ENCODE data around the gene TNFSF15.

The TNFSF15 gene

DNA sequence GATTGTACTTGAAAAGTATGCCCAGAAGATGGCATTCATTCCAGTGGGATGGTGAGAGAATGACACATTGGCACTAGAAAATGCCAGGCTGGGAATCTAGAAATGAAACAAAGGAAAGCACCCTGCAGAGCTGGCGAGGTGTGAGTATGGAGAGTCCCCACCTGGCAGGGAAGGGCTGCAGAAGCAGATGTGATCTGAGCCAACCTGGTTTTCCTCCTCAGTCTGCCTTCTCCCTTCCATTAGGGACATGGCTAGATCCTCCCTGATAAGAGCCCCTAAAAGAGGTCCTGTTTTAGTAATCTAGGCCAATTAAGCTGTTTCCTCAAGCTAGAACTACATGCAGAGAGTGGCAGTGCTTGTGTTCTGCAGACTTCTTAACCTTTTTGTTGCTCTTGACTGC is 24.7 kb upstream of the TNFSF15 start:
- H3K27ac Mint-ChIP-seq = peak overlapping the region in 1 of 2 donors; percentile 58
- ATAC-seq = no peak
- H3K9me3 Mint-ChIP-seq = peaks cover 20 to 31% of the 10 kb centered on the region in 2 donors

DNA sequence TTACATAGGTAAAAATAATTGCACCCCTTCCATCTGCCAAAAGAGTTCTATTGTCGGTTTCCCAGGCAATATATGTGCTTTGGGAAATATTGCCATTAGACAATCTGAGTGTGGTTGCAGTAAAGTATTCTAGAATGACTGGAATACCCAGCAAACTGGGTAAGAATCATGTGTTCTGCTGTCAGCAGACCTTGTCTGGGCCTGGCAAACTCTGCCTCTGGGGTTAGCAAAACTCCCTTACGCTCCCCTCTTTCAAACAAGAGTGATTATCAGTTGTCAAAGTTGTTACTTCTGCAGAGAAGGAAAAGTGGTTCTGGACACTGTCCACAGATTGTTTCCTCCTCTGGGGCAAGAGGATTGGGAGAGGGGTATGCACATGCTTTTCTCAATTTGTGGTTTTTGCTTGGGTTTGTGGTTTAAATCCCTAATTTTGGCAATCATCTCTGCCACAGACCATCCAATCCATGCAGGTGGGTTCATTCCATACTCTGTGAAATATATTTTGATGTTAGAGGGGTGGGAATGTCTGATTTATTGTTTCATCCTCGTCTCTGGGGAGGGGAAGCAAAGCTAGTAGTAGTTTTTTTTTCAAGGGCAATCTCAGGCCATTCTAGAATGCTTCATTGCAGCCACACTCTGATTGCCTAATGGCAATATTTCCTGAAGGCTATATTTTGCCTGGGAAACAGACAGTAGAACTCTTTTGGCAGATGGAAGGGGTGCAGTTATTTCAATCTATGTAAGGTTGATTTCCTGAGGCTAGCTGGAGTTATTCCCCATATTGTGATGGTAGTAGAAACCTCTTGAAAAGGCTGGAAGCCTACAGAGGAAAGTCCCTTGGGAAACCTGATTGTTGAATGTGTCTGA is 24.0 kb upstream of the TNFSF15 start:
- Mint-ChIP-seq H3K4me1 (peaks cover 30% of the 10 kb centered on the region), H3K27me3 (no peaks in the 10 kb centered on the region)
- ATAC-seq = no peak

More for the DNA sequence above, 24.7 kb upstream of the TNFSF15 start:
- no peak overlapping the region for H3K4me3 Mint-ChIP-seq
- no peaks in the 10 kb centered on the region for H3K27me3 Mint-ChIP-seq
- peaks cover 34% of the 10 kb centered on the region for H3K4me1 Mint-ChIP-seq
- no peak for DNase-seq

DNA sequence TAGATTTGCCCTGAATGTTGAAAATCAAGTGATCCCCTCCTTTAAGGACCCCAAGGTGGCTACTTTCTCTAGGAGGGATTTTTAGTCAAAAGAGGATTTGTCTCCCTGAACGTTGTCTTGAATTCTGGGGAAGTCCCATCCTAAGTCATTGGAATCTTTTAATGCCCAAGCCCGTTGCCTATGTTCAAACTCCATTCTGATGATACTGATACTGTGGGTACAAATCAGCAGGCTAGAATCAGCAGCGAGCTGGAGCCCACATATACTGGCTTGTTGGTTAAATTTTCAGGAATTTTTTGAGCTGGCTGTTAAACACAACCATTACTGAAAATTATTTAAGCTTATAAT is 22.4 kb upstream of the TNFSF15 start:
- H3K27ac Mint-ChIP-seq = peak overlapping the region; percentile 8 to 92
- H3K27me3 Mint-ChIP-seq = no peaks in the 10 kb centered on the region
- peak overlapping the region in 1 of 2 donors; percentile 19 for H3K4me3 Mint-ChIP-seq
- H3K4me1 Mint-ChIP-seq = peaks cover 29% of the 10 kb centered on the region
- DNase-seq (no peak), ATAC-seq (no peak)
- H3K9me3 Mint-ChIP-seq = peaks cover 15 to 22% of the 10 kb centered on the region in 2 donors

More for the DNA sequence above, 24.0 kb upstream of the TNFSF15 start:
- H3K27ac Mint-ChIP-seq = no peak overlapping the region
- peaks cover 15 to 24% of the 10 kb centered on the region in 2 donors for H3K9me3 Mint-ChIP-seq
- no peak for DNase-seq
- H3K4me3 Mint-ChIP-seq = no peak overlapping the region

DNA sequence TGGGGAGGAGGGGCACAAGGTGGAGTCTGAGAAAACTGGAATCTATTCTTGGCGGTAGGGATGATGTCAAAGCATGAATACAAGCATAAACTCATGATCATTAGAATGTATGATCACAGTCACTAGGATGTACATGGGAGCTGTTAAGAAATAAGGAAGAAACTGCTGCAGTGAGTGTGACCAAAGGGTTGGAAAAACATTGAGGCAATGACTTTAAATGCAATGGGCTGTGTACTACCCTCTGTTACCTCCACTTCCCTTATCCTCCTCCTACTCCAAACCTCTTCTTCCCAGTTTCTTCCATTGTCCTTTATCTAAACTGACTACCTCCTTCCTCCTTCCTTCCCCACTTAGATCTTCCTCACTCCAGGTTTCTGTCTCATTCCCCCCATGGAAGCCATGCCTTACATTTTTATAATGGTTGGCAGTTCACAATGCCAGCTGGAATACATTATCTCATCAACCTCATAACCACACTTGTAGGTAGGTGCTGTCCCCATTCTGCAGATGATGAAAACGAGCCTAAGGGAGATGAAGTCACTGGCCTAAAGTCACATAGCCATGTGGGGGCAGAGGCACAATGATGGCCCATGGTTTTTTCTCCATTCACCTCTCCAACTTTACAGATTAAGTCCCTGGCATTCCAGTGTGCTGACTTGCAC is 21.9 kb upstream of the TNFSF15 start:
- H3K9me3 Mint-ChIP-seq = peaks cover 15 to 22% of the 10 kb centered on the region in 2 donors
- peaks cover 31% of the 10 kb centered on the region for H3K4me1 Mint-ChIP-seq
- H3K27me3 Mint-ChIP-seq = no peaks in the 10 kb centered on the region
- peak in 1 of 2 donors; percentile 58 for DNase-seq
- peak overlapping the region in 1 of 2 donors; percentile 19 for H3K4me3 Mint-ChIP-seq
- peak; percentile 100 for ATAC-seq
- peak overlapping the region; percentile 8 to 92 for H3K27ac Mint-ChIP-seq

DNA sequence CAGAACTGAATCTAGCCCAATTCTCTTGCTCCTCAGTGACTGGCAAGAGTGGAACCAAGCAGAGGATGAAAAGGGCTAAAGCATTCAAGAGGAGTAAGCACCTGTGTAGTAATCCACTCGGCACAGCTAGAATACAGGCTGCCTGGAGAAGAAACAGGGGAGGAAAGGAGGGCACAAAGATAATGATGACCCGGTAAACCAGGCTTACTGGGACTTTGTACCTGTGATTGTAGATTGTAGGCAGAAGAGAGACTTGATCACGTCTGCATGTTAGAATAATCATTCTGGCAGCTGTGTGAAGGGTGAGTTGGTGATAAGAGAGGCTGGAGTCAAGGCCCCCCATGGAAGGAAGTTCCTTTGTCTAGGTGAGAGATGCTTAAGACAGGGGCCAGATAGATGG is 20.6 kb upstream of the TNFSF15 start:
- H3K9me3 Mint-ChIP-seq = peaks cover 12 to 15% of the 10 kb centered on the region in 2 donors
- H3K27me3 Mint-ChIP-seq = no peaks in the 10 kb centered on the region
- H3K4me3 Mint-ChIP-seq = no peak overlapping the region
- no peak overlapping the region for H3K27ac Mint-ChIP-seq
- peaks cover 39% of the 10 kb centered on the region for H3K4me1 Mint-ChIP-seq
- ATAC-seq (no peak), DNase-seq (no peak)

DNA sequence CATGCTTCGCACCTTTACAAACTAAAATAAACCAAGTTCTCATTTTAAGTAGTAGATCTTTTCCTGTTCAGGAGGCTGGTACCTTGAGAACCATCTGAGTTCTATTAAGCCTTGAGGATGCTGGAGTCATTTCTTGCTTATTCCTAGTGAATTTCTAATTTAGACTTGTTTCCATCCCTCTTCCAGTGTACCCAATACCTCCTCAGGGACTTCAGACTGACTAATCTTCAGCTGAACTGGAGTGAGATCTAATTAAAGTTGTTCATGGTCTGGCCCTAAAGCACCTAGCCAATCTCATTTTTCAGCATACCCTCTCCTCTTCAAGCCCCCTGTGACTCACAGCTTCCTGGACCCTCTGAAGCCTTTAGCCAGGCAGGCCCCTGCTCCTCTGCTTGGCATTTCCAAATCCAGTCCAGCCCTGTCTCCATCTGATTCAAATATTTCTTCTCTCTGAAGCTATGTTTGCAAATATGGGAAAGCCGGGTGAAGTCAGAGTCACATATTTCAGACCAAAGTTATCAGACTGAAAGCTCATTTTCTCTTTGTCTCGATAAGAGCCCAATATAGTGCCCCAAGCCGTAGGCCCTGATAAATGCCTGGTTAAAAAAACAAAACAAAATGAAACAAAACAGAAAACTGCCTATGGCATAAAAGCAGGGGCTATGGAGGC is 19.4 kb upstream of the TNFSF15 start:
- no peak for DNase-seq
- H3K27me3 Mint-ChIP-seq = no peaks in the 10 kb centered on the region
- no peak overlapping the region for H3K27ac Mint-ChIP-seq
- no peak for ATAC-seq
- peaks cover 39% of the 10 kb centered on the region for H3K4me1 Mint-ChIP-seq
- no peak overlapping the region for H3K4me3 Mint-ChIP-seq
- peaks cover 15 to 18% of the 10 kb centered on the region in 2 donors for H3K9me3 Mint-ChIP-seq

DNA sequence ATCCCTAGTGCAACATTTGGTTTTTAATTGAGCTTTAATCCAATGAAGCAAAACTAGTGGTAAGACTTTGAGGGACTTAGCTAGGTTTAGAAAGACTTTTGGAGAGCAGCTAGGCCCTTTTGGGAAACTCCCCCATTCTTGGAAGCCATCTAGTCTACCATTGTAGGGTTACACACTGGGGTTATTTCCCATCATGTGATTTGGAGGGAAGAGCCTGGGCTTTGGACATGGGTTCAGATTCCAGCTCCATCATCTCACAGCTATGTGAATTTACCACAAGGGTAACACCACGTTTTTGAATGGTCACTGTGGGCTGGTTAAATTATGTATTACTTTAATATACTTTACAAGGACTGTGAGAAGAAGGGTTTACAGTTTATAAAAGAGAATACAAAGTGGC is 18.3 kb upstream of the TNFSF15 start:
- Mint-ChIP-seq H3K27me3 (no peaks in the 10 kb centered on the region), H3K4me1 (peaks cover 39% of the 10 kb centered on the region), H3K27ac (no peak overlapping the region), H3K4me3 (no peak overlapping the region), H3K9me3 (peaks cover 15 to 20% of the 10 kb centered on the region in 2 donors)
- no peak for DNase-seq
- no peak for ATAC-seq

DNA sequence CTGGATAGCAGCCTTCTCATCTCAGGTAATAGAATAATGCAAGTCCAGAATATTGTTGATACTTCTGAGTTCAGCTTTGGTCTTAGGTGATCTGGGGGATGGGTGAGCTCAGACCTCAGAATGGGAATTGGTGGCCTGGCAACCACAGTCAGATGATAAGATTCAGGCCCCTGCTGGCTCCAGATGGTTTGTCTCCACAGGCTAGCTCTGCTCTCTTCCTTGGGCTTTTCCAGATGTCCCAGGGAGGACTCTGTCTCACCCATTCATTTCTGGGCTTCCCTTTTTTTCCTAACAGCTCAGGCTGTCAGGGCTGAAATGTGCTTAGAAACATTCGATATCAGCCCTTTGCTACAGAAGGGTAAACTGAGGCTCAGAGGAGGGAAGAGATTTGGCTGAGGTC is 17.6 kb upstream of the TNFSF15 start:
- H3K9me3 Mint-ChIP-seq = peaks cover 15 to 20% of the 10 kb centered on the region in 2 donors
- DNase-seq = no peak
- peaks cover 34% of the 10 kb centered on the region for H3K4me1 Mint-ChIP-seq
- no peaks in the 10 kb centered on the region for H3K27me3 Mint-ChIP-seq
- no peak for ATAC-seq
- no peak overlapping the region for H3K4me3 Mint-ChIP-seq
- H3K27ac Mint-ChIP-seq = no peak overlapping the region

DNA sequence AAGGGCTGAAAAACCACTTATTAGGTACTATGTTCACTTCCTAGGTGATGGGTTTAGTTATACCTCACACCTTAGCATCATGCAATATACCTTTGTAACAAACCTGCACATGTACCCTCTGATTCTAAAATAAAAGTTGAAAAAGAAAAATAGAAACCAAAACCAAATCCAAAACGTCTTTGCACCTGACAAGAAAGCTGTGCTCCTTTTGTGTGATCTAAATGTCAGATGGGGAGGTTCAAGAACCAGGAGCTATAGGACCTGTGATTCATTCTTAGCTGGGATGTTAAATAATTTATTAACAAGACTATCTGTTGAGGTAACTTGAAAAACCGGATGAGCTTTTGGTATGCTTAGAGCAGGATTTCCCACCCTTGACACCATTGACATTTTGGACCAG is 16.9 kb upstream of the TNFSF15 start:
- H3K27ac Mint-ChIP-seq = no peak overlapping the region
- no peak overlapping the region for H3K4me3 Mint-ChIP-seq
- peaks cover 12 to 16% of the 10 kb centered on the region in 2 donors for H3K9me3 Mint-ChIP-seq
- no peak for DNase-seq
- H3K27me3 Mint-ChIP-seq = no peaks in the 10 kb centered on the region
- H3K4me1 Mint-ChIP-seq = peaks cover 27% of the 10 kb centered on the region
- ATAC-seq = no peak

DNA sequence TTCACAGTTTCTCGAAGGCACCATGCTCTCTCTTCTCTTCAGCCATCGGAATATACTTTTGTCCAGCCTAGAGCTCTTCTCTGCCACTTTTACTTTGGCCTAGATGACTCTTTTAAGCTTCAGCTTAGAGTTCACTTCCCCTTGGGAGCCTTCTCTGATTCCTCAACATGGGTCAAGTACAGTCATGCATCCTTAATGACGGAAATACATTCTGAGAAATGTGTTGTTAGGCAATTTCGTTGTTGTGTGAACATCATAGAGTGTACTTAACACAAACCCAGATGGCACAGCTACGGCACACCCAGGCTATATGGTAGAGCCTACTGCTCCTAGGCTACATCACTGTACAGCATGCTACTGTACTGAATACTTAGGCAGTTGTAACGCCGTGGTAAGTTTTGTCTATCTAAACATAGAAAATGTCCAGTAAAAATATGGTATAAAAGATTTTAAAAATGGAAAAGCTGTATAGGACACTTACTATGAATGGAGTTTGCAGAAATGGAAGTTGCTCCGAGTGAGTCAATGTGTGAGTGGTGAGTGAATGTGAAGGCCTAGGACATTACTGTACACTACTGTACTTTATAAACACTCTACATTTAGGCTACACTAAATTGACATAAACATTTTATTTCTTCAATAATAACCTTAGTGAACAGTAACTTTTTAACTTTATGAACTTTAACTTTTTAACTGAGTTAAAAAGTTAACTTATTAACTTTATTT is 15.1 kb upstream of the TNFSF15 start:
- Mint-ChIP-seq H3K27ac (no peak overlapping the region), H3K4me3 (no peak overlapping the region), H3K9me3 (peaks cover 6 to 9% of the 10 kb centered on the region in 2 donors), H3K27me3 (no peaks in the 10 kb centered on the region), H3K4me1 (peaks cover 19% of the 10 kb centered on the region)
- no peak for DNase-seq
- no peak for ATAC-seq

DNA sequence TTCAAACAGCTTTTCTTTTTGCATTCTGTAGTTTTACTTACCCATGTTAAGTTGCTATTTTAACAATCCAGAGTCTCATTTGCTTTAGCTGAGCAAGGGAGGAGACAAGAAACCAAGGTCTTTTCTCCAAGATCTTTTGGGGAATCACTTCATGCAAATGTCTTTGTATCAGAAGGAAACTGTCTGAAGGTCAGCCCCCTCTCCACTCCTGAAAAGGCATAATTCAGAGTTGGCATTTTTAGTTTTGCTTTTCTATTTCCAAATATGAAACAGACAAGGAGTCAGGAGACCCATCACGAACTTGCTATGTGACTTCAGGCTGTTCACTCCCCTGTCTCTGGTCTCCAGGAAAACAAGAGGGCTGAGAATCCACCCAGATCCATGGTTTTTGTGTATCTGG is 12.3 kb upstream of the TNFSF15 start:
- no peak for DNase-seq
- no peak overlapping the region for H3K4me3 Mint-ChIP-seq

DNA sequence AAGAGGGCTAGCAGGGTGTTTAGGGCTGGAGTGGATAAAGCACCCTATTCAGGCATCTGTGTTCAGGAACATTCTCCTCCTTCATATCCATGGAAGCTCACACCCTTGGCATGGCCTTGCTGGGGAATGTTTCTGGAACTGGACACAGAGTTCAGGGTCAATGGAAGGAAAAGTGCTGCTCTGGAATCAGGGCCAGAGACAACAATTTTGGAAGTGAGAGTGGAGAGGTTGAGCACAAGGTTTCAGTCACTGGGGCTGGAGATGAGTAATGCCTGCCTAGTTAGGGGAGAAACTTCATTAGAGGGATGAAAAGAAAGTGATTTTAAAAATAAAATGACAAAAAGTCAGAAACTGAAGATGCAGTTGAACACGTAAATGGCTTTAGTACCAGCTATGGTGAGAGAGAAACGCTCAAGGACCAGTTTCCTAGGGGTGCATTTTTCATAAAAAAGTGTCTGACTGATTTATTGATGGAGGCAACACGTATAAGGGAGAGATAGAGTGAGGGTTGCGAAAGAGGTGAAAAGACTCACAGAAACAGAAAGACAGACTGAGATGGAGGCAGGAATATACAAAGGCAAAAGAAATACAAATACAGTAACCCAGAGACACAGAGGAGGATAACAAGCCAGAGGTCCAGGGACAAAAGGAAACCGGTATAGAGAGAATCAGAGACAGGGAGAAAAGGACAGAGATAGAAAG is 8.0 kb upstream of the TNFSF15 start:
- H3K27ac Mint-ChIP-seq = peak overlapping the region; percentile 5 to 13

More for the DNA sequence above, 12.3 kb upstream of the TNFSF15 start:
- H3K9me3 Mint-ChIP-seq = peaks cover 9 to 12% of the 10 kb centered on the region in 2 donors
- H3K27ac Mint-ChIP-seq = peak overlapping the region in 1 of 2 donors; percentile 39
- peaks cover 30% of the 10 kb centered on the region for H3K4me1 Mint-ChIP-seq
- H3K27me3 Mint-ChIP-seq = no peaks in the 10 kb centered on the region
- ATAC-seq = no peak

DNA sequence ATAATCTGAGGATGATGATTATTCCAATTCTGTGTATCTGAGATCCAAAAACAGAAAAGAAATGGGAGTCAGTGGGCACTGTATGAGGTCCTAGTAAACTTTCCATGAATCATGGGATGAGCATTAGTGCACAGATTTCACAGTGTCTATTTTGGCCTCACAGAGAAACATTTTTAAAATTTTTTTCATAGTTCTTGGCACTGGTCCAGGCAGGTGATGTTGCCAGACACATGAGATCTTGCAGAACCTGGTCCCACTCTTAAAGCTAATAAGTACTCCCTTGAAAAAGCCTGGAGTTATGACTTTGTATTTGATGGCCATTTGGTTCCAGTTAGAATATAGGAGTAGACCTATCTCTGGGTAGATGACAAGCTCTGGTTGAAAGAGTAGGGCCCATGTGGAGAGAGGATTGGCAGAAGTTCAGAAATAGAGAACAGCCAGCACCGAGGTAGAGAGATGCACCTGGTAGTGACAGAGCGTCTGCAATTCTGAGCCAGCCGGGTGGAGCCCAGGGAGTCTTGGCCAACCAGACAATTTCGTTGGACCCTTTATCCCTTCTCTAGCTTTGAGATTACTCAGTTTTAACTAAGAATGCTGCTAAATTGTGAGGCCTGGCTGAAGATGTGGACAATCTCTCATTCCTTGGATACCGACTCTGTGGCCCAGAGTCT is 6.3 kb upstream of the TNFSF15 start:
- ATAC-seq (no peak), DNase-seq (no peak)
- H3K27me3 Mint-ChIP-seq = no peaks in the 10 kb centered on the region
- no peak overlapping the region for H3K4me3 Mint-ChIP-seq
- peaks cover 28% of the 10 kb centered on the region for H3K4me1 Mint-ChIP-seq
- H3K9me3 Mint-ChIP-seq = peaks cover 7 to 17% of the 10 kb centered on the region in 2 donors
- no peak overlapping the region for H3K27ac Mint-ChIP-seq

More for the DNA sequence above, 8.0 kb upstream of the TNFSF15 start:
- Mint-ChIP-seq H3K4me3 (peak overlapping the region in 1 of 2 donors; percentile 11), H3K9me3 (peaks cover 4 to 12% of the 10 kb centered on the region in 2 donors), H3K27me3 (no peaks in the 10 kb centered on the region), H3K4me1 (peaks cover 20% of the 10 kb centered on the region)
- DNase-seq (no peak), ATAC-seq (peak; percentile 66)

DNA sequence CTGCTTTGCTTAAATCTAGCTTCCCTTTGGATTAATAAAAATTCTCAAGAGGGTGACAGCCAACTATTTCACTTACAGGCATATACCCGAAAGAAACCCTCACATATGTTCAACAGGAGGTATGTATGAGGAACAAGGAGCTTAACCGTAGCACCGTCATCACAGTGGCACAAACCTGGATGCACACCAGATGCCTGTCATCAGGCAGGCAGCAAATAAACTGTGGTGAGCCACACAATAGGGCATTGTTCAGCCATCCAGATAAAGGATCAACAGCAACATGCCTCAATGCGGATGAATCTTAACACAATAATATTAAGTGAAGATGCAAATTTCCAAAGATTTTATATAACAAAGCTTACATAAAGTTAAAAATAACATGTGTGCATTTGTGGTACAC is 5.5 kb upstream of the TNFSF15 start:
- peaks cover 36% of the 10 kb centered on the region for H3K4me1 Mint-ChIP-seq
- H3K9me3 Mint-ChIP-seq = peaks cover 7 to 14% of the 10 kb centered on the region in 2 donors
- H3K27ac Mint-ChIP-seq = no peak overlapping the region
- DNase-seq (no peak), ATAC-seq (no peak)
- H3K27me3 Mint-ChIP-seq = no peaks in the 10 kb centered on the region
- no peak overlapping the region for H3K4me3 Mint-ChIP-seq
